Stimulated activated CD4-positive, alpha-beta T cell treated with anti-CD3 and anti-CD28 coated beads, Interleukin-12 subunit alpha, Interleukin-12 subunit beta, amount 100 ng/mL, for 24 hours (primary cell): ENCODE data around the gene PARD3.

ENCODE experiments used
- DNase-seq, 2 experiments: peaks; one replicate each; pipeline ENCODE4 v3.0.0-alpha.2; 2020; ENCODE audit warnings: low read depth in 2 of 2

Gene PARD3

DNA sequence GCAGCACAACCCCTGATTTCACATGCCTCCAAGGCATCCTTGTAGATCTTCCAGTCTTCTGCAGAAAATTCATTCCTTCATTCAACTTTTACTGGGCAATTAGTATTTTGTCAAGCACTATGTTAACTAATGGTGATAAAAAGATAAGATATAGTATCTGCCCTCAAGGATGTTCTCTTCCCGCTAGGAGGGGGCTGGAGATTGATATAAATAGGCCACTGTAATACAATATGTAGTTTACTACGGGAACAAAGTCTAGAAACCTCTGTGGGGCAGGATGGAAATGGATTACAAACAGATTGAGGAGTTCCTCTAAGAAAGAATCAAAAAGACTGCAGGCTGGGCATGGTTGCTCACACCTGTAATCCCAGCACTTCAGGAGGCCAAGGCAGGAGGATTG, 10.3 kb upstream of the PARD3 start:
- no peak for DNase-seq

GRCh38 chr10:34824870-34825269, 9.8 kb upstream of the PARD3 start:
- no peak for DNase-seq

DNA sequence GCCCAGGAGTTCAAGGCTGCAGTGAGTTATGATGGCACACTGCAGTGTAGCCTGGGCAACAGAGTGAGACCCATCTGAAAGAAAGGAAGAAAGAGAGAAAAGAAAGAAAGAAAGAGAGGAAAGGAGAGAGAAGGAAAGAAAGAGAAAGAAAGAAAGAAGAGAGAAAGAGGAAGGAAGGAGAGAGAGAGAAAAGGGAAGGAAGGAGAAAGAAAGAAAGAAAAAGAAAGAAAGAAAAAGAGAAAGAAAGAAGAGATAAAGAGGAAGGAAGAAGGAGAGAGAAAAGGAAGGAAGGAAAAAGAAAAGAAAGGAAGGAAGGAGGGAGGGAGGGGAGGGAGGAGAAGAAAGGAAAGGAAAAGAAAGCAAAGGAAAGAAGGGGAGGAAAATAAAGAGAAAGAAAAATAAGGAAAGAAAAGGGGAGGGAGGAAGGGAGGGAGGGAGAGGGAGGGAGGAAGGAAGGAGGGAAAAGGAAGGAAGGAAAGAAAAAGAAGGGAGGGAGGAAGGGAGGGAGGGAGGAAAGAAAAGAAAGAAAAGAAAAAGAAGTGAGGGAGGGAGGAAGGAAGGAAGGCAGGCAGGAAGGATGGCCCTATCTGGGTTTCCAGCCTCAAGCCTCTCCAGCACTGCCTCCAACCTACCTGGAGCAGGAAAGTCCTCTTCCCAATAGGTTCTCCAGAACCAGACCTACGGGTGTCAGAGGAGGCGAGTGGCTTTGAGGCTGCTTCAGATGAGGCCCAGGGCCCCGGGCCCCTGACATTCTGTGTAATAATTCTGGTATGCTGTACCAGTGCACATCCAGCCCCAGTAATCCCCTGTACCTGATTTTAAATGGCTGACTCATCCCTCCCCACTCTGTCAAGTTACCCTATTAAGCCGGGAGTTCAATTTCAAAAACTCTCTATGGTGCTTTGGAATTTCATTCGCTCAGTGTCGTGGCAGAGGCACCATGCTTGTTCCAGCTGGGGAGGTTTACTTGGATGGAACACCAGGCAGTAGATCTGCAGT, 6.8 kb upstream of the PARD3 start:
- no peak for DNase-seq

DNA sequence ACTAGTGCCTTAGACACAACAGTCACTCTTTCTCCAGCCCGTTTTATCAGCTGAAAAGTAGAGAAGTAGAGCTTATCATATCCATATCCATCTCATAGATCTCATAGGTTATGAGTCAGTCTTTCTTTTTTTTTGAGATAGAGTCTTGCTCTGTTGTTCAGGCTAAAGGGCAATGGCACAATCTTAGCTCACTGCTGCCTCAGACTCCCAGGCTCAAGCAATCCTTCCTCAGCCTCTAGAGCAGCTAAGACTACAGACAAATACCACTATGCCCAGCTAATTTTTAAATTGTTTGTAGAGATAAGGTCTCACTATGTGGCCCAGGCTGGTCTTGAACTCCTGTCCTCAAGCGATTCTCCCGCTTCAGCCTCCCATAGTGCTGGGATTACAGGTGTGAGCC, 2.5 kb upstream of the PARD3 start:
- no peak for DNase-seq

- DNase-seq = no peak
Measured at GRCh38 chr10:34817054-34817453, 2.0 kb upstream of the PARD3 start.

GRCh38 chr10:34816501-34817002, 1.5 kb upstream of the PARD3 start:
- no peak for DNase-seq

DNA sequence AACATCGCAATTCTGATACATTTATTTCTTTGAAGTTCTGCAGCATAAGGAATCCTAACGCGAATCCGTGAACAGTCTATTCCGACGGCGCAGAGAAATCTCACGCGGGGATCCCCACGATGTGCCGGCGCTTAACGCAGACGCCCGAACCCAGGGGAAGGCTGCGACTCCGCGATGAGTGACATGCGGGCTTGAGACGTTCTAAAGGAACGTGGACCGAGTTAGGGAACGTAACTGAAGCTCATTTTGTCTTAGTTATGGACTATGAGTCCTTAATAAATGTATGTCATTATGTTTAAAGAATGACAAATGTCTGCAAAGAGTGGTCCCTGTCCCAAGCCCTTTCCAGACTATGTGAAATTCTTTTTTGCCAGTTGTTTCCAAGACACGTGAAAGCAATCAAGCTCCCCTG, 995 bp upstream of the PARD3 start:
- no peak for DNase-seq

- DNase-seq = no peak
Measured at GRCh38 chr10:34814913-34815184, 247 bp downstream of the PARD3 start.

DNA sequence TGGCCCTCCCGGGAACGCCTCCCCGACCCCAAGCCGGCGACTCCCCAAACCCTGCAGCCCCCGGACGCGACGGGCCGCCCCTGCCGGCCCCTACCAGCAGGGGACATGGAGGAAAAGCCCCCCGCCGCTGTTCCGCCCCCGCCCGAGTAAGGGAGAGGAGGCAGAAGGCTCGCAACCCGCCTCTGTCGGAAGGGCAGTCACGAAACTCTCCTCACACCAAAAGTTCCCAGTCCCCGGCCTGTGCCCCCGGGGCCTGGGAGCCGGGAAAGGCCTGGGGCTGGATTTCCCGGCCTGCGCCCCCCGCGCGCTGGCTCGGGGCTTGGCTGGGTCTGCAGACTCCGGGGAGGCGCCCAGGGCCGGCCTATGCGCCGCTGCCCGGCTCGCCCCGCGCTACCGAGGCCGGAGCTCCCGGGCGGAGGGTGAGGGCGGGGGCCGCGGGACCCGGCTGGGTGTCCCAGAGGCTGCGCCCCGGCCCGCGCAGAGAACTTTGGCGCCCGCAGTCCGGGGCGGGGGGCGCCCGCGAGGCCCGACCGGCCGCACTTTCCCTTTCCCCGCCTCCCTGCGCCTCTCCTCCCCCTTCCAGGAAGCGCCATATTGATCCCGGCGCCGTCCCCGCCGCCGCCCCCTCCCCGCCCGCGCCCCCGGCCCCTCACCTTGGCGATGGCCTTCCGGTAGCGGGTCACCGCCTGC, 728 bp downstream of the PARD3 start:
- DNase-seq = no peak

- DNase-seq = no peak
Measured at GRCh38 chr10:34813626-34814222, 1.4 kb downstream of the PARD3 start.

- no peak for DNase-seq
Measured at GRCh38 chr10:34812771-34813170, 2.3 kb downstream of the PARD3 start.

DNA sequence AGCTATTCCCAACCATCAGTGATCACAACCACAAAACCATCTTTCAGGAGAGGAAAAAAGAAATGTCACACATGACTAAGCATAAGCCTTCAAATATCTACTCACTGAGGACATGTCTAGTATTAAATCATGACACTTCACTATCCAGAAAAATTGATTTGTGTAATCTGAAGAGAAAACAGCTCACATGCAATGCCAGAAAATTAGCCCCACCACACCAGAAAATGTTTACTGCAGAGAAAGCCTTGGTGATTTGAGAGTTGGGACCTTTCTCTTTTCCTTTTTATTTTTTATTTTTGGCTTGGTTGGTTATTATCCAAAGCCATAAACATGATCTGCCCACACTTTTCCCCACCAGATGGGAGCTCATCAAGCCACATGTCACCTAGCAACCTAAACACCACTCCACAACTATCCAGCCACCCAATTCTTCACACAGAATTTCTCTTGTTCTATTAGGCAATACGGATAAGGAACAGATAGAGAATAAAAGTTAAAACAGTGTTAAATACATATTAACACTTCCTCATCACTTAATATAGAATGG, 3.1 kb downstream of the PARD3 start:
- DNase-seq = no peak

DNA sequence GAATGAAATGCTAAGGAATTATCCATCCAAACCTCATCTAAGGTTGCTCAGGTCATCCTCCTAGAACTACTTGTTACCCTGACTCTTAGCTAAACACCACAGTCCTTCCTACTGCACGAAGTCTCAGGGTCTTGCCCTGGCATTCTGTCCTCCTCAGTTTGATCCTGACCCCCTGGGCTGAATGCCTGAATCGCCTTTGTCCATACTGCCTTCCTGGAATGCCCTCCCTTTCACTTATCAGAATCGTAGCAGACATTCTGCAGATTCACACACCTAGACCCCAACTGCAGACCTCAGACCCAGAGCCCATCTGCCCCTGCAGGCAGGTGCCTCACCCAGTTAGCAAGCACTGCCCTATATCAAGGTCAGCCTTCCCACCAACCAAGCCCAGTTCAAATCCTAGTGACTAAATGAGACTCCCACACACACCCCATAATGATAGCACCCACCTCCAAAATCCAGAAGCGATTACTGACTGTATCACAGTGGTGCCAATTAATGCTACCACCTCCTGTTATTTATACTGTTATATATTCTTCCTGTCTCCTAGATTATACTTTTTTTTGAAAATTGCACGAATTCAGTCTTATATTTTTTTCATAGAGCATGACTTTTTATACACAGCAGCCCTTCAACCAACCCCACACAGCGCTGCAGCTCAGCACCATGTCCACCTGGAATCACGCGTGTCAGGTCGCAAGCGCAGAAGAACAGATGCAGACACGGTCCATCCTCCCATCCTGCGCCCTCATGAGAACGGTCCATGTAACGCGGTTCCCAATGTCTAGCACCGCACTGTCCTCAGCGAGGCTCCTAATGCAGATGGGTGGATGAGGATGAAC, 3.7 kb downstream of the PARD3 start:
- DNase-seq = no peak

DNA sequence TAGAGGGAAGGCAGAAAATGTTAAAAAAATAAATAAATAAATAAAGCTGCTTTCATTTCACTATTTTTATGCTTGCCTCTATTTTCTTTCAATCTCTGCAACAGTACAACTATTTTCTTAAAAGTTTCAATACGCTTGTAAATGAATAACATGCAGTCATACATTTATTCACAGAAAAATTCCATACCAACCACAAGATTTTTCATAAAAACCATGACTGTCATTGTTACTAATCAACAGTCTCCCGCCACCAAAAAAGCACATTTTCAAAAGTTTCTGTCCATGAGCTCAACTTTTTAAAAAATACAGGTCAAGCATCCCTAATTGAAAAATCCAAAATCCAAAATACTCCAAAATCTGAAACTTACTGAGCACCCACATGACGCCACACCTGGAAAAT, 5.3 kb downstream of the PARD3 start:
- no peak for DNase-seq

DNA sequence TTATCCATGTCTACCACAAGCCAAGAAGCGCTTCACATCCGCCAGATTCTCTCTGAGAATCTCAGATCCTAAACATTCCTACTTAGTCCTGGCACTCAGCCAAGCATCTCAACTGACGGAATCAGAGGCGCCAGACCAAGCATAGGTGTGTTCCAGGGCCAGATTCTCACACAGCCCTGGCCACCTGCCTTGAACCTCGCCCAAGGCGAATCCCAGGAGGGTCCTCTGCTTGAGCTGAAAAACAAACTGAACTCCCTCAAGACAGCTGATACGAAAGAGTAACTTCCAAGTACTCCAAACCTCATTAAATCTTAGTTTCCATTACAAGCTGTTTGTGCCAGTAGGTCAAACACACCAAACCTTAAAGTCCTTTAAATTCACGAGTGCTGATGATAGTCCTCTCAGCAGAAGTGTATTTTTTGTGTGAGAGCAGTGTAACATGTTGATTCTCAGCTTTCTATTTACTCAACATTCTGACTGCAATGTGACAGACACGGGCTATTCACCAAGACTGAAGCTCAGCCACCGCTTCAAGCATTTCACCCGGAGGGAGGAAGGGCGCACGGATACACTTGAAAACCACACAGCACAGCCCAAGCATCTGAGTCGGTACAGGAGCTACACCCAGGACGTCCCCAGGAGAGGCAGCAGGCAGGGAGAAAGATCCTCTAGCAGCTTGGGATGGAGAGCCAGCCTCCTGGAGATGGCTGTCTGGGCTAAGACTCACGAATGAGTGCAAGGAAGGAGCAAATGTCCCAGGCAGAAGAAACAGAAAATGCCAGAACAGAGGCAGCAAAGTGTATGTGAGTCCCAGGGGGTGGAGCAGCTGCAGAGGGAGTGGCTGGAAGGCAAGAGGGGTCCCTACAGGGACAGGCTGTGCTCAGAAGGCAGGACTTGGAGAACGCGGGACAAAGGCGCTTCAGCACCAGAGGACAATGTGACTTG, 6.0 kb downstream of the PARD3 start:
- DNase-seq = no peak

- DNase-seq = no peak
Measured at GRCh38 chr10:34808336-34808735, 6.8 kb downstream of the PARD3 start.

DNA sequence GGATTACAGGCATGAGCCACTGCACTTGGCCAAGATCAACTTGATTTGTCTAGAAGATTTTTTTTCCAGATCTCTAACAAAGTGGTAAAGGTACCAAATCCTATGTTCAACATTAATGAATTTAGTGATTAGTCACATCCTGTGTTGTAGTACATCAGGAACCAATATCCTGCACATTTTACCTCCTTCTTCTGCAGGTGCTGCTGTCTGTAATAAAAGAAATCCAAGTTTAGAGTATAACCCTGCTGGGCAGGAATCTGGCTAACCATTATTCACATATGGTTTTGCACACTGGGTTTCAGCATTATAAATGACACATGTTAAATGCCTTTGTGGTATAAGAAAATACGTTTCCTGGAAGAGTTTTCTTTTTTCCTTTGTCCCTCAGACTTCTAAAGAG, 10.8 kb downstream of the PARD3 start:
- no peak for DNase-seq

DNA sequence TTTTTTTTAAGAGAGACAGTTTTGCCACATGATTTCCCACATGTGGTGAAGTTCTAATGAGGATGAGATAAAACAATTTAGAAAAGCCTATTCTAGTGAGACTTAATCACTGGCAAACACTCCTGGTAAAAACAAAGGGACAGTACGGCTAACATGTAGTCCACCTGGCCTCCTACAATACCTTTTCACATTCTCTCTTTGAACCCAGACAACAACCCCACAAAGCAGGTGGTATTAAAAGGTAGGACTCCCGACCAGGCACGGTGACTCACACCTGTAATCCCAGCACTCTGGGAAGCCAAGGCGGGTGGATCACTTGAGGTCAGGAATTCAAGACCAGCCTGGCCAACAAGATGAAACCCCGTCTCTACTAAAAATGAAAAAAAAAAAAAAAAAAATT, 12.4 kb downstream of the PARD3 start:
- no peak for DNase-seq

DNA sequence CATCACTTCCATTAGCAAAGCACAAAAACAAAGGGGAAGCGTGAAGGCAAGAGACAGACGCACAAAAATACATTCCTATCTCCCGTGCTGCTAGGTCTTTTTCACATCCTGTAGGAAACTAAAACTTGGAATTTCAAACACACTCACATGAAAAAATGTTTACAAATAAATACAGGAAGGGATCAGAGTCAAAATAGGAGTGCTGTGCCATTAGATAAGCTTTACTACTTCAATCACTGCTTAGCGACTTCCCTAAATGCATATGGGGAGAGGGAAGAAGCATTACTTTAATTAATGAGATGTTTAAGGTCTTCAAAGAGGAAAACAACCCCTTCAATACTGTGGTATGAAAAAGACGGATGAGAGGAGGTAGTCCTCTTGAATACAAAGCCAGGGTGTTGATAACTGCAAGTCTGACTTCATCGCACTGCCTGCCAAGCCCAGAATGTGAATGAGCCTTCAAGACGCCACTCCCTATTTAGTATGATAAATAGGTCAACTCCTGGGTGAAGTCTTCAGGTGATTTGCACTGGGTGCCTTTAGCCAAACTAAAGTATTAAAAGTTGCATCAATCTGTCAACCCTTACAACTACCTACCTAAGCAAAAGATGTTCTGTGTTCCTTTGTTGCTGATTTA, 13.9 kb downstream of the PARD3 start:
- DNase-seq = no peak

DNA sequence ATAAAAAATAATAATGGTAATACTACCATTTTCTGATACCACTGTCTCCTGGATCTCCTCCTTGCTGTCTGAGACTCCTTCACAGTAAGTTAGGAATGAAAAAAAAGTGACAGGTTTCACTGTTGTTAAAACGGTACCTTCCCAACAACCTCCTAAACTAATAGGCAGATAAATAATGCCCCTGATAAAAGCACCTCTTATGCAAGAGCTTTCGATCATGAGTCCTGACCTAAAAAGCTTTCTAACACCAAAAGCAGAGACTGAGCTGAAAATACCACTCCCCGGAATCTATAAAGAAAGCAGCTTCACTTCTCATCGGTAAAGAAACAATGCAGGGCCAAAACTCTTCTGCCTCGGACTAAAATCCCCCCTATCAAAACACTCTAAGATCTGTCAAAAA, 14.5 kb downstream of the PARD3 start:
- no peak for DNase-seq
